Stimulated activated CD8-positive, alpha-beta memory T cell treated with anti-CD3 and anti-CD28 coated beads, Interleukin-2, amount 100 ng/mL, for 48 hours (primary cell): ENCODE measurements around the gene GDE1.

Experiments used
- DNase-seq, 2 donors: peaks; one replicate each; pipeline ENCODE4 v3.0.0-alpha.2; 2020; ENCODE audit warnings: low read depth in 2 of 2

GDE1 gene

DNA sequence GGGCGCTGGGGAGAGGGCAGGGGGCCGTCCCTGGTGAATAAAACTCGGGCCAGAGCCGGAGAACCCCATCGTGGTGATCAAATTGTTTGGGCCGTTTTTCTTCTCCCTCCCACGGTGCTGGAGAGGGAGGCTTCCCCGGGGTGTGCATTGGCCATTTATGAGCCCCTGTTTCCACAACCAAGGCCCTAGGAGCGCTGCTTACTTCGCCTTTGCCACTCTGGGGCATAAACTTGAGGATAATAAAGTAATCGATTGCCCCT, 2.4 kb upstream of the GDE1 start:
- no peak for DNase-seq

DNA sequence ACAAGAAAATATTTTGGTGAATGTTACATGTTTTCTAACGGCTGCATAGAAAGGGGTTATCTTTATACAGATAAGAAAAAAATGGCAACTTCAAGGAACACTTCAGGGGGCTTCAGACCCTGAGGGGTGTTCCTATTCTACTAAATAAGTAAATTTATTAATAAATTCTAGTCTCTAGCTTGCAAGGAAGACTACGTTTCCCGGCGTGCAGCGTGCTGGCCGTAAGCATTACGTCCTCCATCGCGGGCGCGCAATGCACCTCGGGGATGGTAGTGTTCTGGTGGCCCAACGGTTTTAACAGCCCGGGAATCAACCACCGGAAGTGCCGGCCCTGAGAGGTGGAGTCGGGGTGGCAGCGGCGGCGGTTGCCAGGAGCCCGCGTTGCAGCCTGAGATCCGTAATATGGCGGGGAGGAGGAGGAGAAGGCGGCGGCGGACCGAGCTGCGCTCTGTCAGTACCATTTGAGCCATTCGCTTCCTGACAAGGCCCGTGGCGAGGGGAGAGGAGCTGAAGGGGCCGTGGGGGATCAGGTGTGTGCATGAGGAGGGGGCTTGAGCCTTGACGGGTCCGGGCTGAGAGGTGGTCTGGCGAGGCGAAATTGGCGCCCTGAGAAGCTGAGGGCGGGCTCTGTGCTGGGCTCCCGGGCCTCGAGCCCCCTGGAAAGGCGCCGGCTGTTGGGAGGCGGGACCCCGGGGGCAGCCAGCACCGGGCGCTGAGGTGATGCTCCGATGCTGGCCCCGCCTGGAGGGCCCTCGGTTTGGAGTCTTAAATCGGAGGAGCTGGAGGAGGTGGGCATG, 1.9 kb upstream of the GDE1 start, which contains the start of gene CCP110:
Gene CCP110, plus strand, starts transcription at position 384 of the 797 bp plus-strand sequence. CDS start 3,940 bp downstream, outside the sequence.
- peak; percentile 89 to 90 for DNase-seq

DNA sequence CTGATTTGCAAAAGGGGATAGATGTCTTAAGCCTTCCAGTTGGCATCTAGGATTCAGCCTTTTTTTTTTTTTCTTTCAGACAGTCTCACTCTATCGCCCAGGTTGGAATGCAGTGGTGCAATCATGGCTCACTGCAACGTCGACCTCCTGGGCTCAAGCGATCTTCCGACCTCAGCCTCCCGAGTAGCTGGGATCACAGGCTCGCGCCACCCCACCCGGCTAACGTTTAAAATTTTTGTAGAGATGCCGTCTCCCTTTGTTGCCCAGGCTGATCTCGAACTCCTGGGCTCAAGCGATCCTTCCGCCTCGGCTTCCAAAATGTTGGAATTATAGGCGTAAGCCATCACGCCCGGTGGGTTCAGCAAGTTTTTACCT, 1.3 kb upstream of the GDE1 start:
- DNase-seq = no peak

DNA sequence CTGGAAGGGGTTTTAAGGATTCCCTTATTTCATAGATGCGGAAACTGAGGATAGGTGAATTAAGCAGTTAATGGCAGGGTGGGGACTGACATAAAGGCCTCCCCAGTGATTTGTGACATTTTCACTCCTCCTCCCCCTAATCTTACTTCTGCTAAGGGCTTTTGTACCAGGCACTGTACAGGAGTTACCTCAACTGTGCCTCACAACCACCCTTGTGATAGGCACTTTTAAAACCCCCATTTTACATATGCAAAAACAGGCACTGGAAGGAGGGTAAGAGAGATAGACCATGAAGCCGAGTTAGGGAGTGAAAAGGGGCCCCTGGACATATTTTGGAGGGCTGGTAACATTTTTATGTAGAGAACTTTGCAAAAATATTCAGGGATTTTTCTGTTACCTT, 862 bp upstream of the GDE1 start:
- DNase-seq = no peak

DNA sequence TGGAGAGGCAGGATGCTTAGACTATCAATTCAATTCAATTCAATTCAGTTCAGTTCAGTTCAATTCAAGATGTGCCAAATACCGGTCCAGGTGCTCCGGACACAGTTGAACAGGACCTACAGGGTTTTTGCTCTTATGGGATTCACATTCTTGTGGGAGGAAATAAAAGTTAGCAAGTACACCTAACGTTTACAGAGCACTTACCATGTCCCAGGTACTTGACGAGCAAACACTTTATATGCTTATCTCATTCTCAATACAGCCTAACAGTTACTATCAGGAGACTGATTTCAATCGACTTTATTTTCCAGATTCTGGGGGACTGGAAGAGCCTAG, 467 bp upstream of the GDE1 start:
- DNase-seq = no peak

GRCh38 chr16:19520861-19521331, 1.0 kb downstream of the GDE1 start:
- DNase-seq = no peak

DNA sequence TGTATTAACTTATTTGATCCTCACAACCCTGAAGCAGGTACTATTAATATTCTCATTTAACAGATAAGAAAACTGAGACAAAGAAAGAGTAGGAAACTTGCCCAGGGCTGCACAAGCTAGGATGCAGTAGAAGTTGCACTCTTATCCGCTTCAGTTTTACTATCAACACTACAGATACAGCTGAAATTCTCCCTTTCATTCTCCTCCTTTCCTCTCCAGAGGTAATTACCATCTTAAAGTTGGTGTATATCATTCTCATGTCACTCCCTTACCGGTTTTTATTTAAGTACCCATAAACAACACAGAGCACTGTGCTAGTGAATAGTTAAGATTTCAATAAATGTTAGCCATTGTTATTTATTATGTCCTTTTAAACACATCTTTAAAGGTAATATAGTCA, 3.5 kb downstream of the GDE1 start:
- DNase-seq = no peak

DNA sequence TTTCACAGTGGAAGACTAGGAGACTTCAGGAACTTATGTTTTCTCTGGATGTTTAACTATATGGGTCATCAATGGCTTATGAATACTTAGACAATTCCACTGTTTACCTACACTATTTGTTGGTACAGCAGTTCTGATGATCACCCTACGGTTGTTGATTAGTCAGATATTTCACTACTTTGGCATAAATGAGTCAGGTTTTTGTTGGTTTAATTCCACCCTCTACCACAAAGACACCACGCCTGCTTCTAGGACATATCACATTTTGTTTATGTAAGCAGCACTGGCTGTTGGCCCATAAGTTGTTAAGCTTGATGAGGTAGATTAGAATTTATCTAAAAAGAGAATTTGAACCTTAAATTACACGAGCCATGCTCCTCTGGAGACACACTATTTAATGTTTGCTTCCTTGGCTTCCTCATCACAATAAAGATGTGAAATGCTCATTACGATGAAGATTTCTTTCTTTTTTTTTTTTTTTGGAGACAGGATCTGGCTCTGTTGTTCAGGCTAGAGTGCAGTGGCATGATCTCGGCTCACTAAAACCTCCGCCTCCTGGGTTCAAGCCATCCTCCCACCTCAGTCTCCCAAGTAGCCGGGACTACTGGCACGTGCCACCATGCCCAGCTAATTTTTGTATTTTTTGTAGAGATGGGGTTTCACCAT, 4.3 kb downstream of the GDE1 start:
- no peak for DNase-seq

DNA sequence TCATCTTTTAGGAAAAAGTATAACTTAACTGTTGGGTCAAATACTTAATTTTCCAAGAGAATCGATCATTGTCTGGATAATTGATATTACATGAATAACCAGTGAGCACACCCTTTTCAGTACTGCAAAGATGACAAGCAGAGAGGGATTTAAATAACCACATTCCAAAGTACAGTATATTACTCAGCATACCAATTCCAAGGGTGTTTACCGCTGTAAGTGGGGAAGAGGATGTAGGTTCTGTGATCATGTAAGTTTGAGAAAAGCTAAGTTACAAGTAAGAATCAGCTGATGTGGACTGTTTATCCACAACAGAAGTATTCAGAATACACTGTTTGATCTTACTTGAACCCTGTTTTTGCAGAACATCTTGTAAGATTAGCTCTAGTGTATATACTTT, 6.1 kb downstream of the GDE1 start:
- no peak for DNase-seq

DNA sequence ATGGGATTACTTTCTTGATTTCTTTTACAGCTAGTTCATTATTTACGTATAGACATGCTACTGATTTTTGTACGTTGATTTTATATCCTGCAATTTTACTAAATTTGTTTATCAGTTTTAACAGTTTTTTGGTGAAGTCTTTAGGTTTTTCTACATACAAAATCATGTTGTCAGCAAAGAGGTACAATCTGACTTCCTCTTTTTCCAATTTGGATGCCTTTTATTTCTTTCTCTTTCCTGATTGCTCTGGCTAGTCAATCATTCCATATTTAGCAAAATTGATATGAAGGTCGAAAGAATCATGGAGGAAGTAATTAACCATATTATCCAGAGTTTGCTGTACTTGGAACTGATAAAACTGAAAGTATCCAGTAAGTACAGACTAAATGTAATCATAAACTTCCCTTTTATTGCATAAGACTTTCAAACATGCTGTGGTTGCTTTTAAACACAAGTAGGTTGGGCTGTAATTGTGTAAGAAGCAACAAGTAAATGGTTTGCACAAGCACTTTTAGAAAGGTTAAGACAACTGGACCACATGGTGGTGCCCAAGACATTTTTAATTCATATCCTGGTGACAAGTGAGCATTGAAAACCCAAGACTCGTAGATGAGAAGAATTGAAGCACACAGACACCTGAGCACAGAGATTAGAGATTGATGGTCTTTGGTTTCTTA, 8.4 kb downstream of the GDE1 start:
- DNase-seq = no peak

- no peak for DNase-seq
These were observed 9.6 kb downstream of the GDE1 start for GRCh38 chr16:19512297-19512696.

- DNase-seq = no peak
These were observed 14.0 kb downstream of the GDE1 start for GRCh38 chr16:19507867-19508266.

- DNase-seq = no peak
These were observed 14.9 kb downstream of the GDE1 start for GRCh38 chr16:19506965-19507364.

DNA sequence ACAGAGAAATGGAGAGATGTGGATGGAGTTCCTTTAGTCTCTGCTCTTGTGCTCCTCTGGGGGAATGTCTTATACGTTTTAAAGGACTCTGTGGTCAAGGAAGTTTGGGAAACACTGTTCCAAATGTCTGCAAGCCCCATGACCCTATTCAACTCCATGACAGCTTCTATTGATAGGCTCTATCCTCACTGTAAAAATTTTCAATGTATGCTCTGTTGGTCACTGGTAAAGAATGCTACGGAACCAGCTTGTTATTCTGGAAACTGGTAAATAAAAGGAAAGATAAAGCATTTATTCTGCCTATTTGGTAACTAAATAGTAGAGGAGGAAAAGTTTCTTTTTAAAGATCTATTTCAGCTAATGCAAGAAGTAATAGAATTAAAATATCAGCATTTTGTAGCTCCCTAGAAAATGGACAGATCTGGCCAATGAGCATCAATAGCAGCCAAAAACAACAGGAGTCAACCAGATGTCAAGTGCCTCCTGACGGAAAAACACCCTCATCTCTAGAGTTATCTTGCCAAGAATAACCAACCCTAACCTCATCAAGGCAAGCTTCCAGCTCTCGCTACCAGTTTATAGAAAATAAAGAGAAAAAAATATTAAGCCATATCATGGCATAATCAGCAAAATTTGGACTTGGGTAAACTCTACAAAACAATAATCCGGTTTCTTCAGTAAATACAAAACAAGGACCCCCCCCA, 16.1 kb downstream of the GDE1 start:
- no peak for DNase-seq

- DNase-seq = no peak
These were observed 18.3 kb downstream of the GDE1 start for GRCh38 chr16:19503461-19504075.

GRCh38 chr16:19502395-19503131, 19.3 kb downstream of the GDE1 start:
- DNase-seq = peak; percentile 29 to 54

DNA sequence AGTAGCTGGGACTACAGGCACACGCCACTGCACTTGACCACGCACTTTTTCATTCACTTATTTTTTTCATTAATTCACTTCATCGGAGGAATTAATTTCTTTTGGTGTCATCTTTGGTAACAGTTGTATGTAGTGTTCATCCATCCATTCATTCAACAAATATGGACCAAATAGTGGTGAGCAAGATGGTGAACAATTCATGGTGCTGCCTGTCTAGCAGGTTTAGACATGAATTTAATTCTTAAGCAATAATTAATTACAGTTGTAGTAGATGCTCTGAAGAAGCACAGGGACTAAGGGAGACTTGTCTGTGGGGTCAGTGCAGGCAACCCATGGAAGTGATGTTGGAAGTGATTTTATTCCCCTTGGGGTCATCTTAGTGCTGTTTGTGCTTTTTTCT, 22.4 kb downstream of the GDE1 start:
- no peak for DNase-seq

- DNase-seq = no peak
These were observed 22.9 kb downstream of the GDE1 start for GRCh38 chr16:19499006-19499405.

DNA sequence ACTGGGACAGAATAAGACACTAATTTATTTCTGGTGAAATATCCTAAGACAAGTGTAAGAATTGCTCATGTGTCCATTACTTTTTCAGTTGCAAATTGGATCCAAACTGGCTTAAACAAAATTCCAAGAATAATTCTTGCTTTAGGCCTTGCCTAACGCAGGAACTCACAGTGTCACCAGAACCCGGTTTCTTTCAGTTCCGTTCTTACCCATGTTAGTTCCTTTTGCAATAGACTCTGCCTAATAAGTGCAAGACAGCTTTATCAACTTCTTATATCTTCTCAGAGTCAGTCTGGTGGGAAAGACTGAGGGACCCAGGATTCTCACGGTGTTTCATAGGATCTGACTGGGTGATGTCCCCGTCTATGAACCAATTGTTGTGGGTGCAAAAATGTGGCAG, 24.7 kb downstream of the GDE1 start:
- no peak for DNase-seq

DNA sequence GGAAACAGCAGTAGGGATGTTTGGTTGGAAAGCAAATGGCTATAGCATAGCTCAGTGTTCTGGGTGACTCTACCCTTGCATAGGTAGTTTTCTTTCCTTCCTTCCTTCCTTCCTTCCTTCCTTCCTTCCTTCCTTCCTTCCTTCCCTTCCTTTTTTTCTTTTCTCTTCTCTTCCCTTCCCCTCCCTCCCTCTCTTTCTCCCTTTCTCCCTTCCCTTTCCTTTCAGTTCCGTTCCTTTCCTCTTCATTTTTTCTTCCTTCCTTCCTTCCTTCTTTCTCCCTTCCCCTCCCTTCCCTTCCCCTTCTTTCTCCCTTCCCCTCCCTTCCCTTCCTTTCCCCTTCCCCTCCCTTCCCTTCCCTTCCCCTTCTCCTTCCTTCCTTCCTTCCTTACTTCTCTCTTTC, 31.3 kb downstream of the GDE1 start:
- DNase-seq = no peak

- no peak for DNase-seq
These were observed 33.7 kb downstream of the GDE1 start for GRCh38 chr16:19488213-19488640.
